GM12864 (cell line): ENCODE measurements around the gene PSPC1.
A peak's percentile ranks its signal among the peaks of the same experiment; 100 is the strongest.
"Not testable (repeated sequence)": the region's sequence is repeated elsewhere in the genome, so short reads cannot be mapped to it uniquely, and the experiment has no call there.

Experiments used
- DNase-seq: peaks from one replicate; pipeline ENCODE4 v3.0.0-alpha.2; 2011; ENCODE audit warnings: low read depth
- H3K4me3 ChIP-seq: 2 replicates; pipeline ENCODE4 v1.5.1; 2011; ENCODE audit warnings: mild to moderate bottlenecking, low read depth, low read length, control low read depth
- CTCF ChIP-seq: IDR thresholded peaks from 2 replicates; pipeline ENCODE4 v1.5.1; 2011; ENCODE audit warnings: low read depth, mild to moderate bottlenecking, moderate library complexity, low read length, control low read depth, inconsistent platforms; ENCODE audit errors: missing control alignments

PSPC1 gene

GRCh38 chr13:19742643-19743042, 40.1 kb downstream of the PSPC1 start:
- no peak for TF ChIP-seq CTCF
- no peak for DNase-seq
- H3K4me3 ChIP-seq = no peak overlapping the region

DNA sequence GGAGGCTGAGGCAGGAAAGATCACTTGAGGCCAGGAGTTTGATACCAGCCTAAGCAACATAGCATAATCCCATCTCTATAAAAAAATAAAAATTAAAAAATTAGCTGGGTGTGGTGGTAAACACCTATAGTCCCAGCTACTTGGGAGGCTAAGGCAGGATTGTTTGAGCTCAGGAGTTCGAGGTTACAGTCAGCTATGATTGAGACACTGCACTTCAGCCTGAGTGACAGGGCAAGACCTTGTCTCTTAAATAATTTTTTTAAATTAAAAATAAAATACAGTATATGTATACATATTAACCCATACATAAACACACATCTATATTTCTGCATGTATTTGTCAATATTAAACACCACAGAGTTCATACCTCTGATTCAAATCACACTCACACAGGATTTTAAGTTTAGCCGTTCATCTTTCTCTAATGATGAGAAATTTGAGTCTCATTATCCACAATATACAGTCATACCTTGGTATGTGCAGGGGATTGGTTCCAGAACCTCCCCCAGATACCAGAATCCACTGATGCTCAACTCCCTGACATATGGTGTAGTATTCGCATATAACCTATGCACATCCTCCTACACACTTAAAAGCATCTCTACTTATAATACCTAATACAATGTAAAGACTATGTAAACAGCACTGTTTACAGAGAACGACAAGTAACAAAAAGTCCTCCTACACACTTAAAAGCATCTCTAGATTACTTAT, 44.7 kb downstream of the PSPC1 start:
- TF ChIP-seq CTCF = no peak
- no peak for DNase-seq
- H3K4me3 ChIP-seq = no peak overlapping the region

DNA sequence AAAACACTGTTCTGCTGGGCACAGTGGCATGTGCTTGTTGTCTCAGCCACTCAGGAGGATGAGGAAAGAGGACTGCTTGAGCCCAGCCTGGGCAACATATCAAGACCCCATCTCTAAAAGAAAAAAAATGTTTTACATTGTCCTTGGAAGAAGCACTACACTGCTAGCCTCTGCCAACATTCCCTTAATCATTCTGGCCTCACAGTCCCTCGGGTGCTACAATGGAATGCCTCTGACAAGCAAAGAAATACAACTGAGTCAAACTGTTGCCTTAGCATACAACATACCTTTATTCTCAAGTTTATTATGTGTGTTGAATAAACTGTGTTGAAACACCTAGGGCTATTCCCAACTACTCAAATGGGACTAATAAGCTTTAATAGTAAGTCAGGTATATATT, 56.1 kb downstream of the PSPC1 start:
- no peak overlapping the region for H3K4me3 ChIP-seq
- no peak for TF ChIP-seq CTCF
- no peak for DNase-seq

GRCh38 chr13:19725320-19725719, 57.4 kb downstream of the PSPC1 start:
- DNase-seq = no peak
- no peak for TF ChIP-seq CTCF
- no peak overlapping the region for H3K4me3 ChIP-seq

- no peak for TF ChIP-seq CTCF
- H3K4me3 ChIP-seq = no peak overlapping the region
- no peak for DNase-seq
Measured at GRCh38 chr13:19720039-19720438, 62.7 kb downstream of the PSPC1 start.

- no peak for TF ChIP-seq CTCF
- DNase-seq = peak; percentile 10
Measured at GRCh38 chr13:19713186-19713965, 69.4 kb downstream of the PSPC1 start.

GRCh38 chr13:19709782-19710181, 73.0 kb downstream of the PSPC1 start:
- not testable (repeated sequence) for DNase-seq, H3K4me3 ChIP-seq

More at GRCh38 chr13:19713186-19713965, 69.4 kb downstream of the PSPC1 start:
- H3K4me3 ChIP-seq = no peak overlapping the region

DNA sequence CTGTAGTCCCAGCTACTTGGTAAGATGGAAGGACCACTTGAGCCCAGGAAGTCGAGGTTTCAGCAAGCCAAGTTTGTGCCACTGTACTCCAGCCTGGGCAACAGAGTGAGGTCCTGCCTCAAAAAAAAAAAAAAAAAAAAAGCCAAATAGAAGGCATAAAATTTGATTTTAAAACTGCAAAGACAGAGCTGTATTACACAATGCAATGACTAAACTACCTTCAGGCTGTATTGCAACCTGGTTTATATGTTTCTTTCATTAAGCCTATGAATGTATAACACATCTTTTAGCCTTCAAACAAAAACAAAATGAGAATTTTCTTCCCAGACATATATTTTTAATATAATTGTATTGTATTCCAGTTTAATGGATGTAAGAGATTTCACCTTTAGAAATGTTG, 73.7 kb downstream of the PSPC1 start:
- not testable (repeated sequence) for H3K4me3 ChIP-seq, DNase-seq

DNA sequence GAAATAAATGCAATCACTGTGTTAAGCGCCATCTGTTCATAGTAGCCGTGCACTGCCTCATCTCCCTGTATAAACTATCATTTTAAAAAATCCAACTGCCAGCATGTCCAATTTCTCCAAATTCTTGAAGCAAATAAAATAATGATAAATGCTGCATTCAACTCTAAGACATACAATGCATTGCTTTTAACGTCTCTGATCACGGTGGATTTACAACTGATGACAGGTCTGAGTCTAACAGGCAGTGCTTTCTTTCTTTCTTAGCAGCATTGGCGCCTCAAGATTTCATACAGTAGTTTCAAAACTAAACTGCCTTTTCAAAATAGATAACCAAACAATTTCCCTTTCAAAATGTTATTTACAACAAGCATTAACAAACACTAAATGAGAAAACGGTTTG, 78.5 kb downstream of the PSPC1 start:
- not testable (repeated sequence) for H3K4me3 ChIP-seq, DNase-seq

- DNase-seq, H3K4me3 ChIP-seq: not testable (repeated sequence)
Measured at GRCh38 chr13:19701619-19702018, 81.1 kb downstream of the PSPC1 start.

- not testable (repeated sequence) for DNase-seq, H3K4me3 ChIP-seq
Measured at GRCh38 chr13:19700963-19701362, 81.8 kb downstream of the PSPC1 start.
